ENCODE data around the gene BCAN.
A peak's percentile ranks its signal among the peaks of the same experiment; 100 is the strongest.

DNA sequence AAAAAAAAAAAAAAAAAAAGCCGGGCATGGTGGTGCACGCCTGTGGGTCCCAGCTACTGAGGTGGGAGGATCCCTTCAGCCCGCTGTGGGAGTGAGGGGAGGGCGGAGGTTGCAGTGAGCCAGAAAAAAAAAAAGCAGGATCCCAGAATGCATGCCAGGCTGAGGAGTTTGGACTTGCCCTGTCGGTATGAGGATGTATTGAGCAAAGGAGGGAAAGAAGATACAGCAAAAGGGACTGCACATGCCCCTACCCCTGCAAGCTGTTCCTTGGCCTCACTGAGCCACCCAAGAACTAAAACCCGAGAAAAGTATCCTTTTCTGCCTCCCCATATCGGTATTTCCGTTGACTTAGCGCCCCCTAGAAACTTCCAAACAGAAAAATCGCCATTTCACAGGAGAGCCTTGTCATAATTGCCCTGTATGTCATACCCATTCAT lies 39.3 kb upstream of the BCAN start:
- TF ChIP-seq EZH2 (IDR thresholded peaks at IDR 0.05; ENCODE audit: borderline replicate concordance, low read length) (no peak), CTCF (conservative IDR thresholded peaks at IDR 0.05 in 1 of 2, IDR thresholded peaks at IDR 0.05 in 1 of 2; ENCODE audit: extremely low read depth in 1 of 2, insufficient read depth in 1 of 2, low read depth in 1 of 2, low read length in 2 of 2) (peak; percentile 5 to 37)
